Right lobe of liver (tissue), 4 donors: ENCODE data around the gene HLA-DPB1.

Experiments used
- CTCF ChIP-seq, 4 donors: fragments of 200-600 bp in 3 of 4; fragments of 450-650 bp in 1 of 4; IDR thresholded peaks; one replicate each; pipeline versions ENCODE4 v1.5.1 to v1.8.0; 2016 to 2022; ENCODE audit warnings: antibody characterized with exemption in 4 of 4, mild to moderate bottlenecking in 2 of 4
- POLR2A ChIP-seq: fragments of 450-650 bp; IDR thresholded peaks from one replicate; pipeline ENCODE4 v1.6.1; 2017; ENCODE audit warnings: antibody characterized with exemption, mild to moderate bottlenecking
- donor health status: DM: no; HTN: no; CAD: no.
- donor health status: DM: no; HTN: no; CAD: no.
- donor health status: DM: no; HTN: yes; CAD: no.

- no peak for TF ChIP-seq CTCF (IDR thresholded peaks at IDR 0.05)
- no peak for TF ChIP-seq POLR2A
Observed at GRCh38 chr6:33078442-33078841, 2.7 kb downstream of the HLA-DPB1 start.
